HG02885 (cell line): ENCODE results near the gene SLC41A1.
A peak's percentile ranks its signal among the peaks of the same experiment; 100 is the strongest.

ENCODE experiments used
- ATAC-seq: cut with Tn5 transposase; IDR thresholded peaks from one replicate; pipeline ENCODE4 v1.9.1; 2021; ENCODE audit warnings: mild to moderate bottlenecking; ENCODE audit not compliant: unreplicated experiment, poor library complexity

SLC41A1 gene

GRCh38 chr1:205792481-205792881 is 20.5 kb downstream of the SLC41A1 start:
- no peak for ATAC-seq

- ATAC-seq = peak; percentile 73
Observed at GRCh38 chr1:205791568-205792180, 21.3 kb downstream of the SLC41A1 start.

GRCh38 chr1:205787287-205787916 is 25.6 kb downstream of the SLC41A1 start:
- ATAC-seq = no peak

GRCh38 chr1:205786601-205787000 is 26.4 kb downstream of the SLC41A1 start:
- ATAC-seq = no peak

GRCh38 chr1:205785446-205785845 is 27.6 kb downstream of the SLC41A1 start:
- ATAC-seq = no peak

- ATAC-seq = no peak
Observed at GRCh38 chr1:205783904-205784303, 29.1 kb downstream of the SLC41A1 start.

- ATAC-seq = no peak
Observed at GRCh38 chr1:205783433-205783795, 29.6 kb downstream of the SLC41A1 start.

- ATAC-seq = no peak
Observed at GRCh38 chr1:205782627-205783432, 30.2 kb downstream of the SLC41A1 start.

- ATAC-seq = no peak
Observed at GRCh38 chr1:205780335-205780734, 32.7 kb downstream of the SLC41A1 start.

- ATAC-seq = no peak
Observed at GRCh38 chr1:205777994-205778393, 35.0 kb downstream of the SLC41A1 start.

- no peak for ATAC-seq
Observed at GRCh38 chr1:205775717-205776056, 37.3 kb downstream of the SLC41A1 start.

- peak; percentile 90 for ATAC-seq
Observed at GRCh38 chr1:205775015-205775716, 37.8 kb downstream of the SLC41A1 start, which contains the start of gene RAB29. TSS of gene RAB29 (minus strand) at chr1:205775482. CDS start at chr1:205774956, 526 bp downstream.

- ATAC-seq = peak; percentile 32
Observed at GRCh38 chr1:205774198-205775014, 38.6 kb downstream of the SLC41A1 start.

- ATAC-seq = no peak
Observed at GRCh38 chr1:205772607-205773032, 40.4 kb downstream of the SLC41A1 start.

- no peak for ATAC-seq
Observed at GRCh38 chr1:205770618-205771017, 42.4 kb downstream of the SLC41A1 start.

GRCh38 chr1:205769641-205770365 is 43.2 kb downstream of the SLC41A1 start:
- no peak for ATAC-seq

- ATAC-seq = no peak
Observed at GRCh38 chr1:205767248-205767647, 45.8 kb downstream of the SLC41A1 start.

GRCh38 chr1:205766570-205766969 is 46.4 kb downstream of the SLC41A1 start:
- ATAC-seq = no peak

GRCh38 chr1:205766038-205766437 is 47.0 kb downstream of the SLC41A1 start:
- no peak for ATAC-seq
